Right hindlimb (tissue), 1 donor: ENCODE results near the gene SET.
"Not testable (repeated sequence)": the region's sequence is repeated elsewhere in the genome, so short reads cannot be mapped to it uniquely, and the experiment has no call there.

Source experiments
- DNase-seq: peaks from one replicate; pipeline ENCODE4 v3.0.0-alpha.2; 2018

Gene SET, protein sequence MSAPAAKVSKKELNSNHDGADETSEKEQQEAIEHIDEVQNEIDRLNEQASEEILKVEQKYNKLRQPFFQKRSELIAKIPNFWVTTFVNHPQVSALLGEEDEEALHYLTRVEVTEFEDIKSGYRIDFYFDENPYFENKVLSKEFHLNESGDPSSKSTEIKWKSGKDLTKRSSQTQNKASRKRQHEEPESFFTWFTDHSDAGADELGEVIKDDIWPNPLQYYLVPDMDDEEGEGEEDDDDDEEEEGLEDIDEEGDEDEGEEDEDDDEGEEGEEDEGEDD

DNA sequence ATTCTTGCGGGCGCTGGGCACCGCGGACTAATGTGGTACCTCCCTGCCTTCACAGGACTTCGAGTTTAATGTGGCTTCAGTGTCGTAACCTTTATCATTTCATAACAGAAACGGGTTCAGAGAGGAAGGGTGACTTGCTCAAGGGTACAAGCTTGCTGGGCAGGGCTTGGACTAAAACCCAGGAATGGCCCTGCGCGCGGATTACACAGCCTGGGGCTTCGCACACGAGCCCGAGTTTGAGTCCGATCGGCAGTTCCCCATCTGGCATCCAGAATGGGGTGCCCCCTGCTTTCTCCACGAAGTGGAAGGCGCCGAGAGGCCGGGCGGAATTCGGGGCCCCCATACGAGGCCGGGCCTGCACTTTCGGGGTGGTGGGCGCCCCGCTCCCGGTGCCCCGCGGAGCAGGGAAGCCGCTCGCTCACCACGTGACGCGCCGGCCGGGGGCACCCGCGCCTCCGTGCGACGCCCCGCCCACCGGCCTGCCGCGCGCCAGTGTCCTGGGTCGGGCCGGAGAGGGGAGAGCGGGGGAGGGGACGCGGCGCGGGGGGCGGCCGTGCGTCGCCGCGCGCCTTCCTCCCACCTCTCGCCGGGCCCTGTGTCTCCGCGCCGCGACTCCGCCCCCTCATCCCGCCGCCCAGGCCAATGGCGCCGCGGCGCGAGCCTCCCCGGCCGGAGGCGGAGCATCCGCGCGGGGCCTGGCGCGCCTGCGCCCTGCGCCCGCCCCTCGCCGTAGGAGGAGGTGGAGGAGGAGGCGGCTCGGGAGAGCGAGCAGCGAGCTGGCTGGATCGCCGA lies at the start of gene SET:
Gene SET, plus strand, starts transcription at position 722 of the 792 bp plus-strand sequence. CDS start 361 bp downstream, outside the sequence.
- DNase-seq, result peak; percentile 96

DNA sequence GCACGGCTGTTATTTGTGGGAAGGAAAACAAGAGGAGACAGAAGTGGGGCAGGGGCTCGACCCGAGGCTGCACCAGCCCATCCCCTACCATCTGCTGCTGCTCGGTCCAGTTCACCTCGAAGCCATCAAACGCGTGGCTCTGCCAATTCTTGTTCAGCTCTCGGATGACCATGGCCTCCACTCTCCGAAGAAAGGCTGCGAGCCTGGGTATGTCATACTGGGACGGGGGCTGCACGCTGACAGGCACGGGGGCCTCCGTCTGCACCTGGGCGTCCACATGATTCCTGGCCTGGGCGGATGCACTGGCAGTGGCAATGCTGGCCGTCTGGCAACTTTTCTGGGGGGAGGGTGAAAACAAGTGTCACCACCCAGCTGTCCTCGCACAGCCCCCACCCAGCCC lies 48.4 kb upstream of the SET start:
- DNase-seq, result no peak

- DNase-seq, result no peak
Measured at GRCh38 chr9:128642675-128643245, 46.3 kb upstream of the SET start.

DNA sequence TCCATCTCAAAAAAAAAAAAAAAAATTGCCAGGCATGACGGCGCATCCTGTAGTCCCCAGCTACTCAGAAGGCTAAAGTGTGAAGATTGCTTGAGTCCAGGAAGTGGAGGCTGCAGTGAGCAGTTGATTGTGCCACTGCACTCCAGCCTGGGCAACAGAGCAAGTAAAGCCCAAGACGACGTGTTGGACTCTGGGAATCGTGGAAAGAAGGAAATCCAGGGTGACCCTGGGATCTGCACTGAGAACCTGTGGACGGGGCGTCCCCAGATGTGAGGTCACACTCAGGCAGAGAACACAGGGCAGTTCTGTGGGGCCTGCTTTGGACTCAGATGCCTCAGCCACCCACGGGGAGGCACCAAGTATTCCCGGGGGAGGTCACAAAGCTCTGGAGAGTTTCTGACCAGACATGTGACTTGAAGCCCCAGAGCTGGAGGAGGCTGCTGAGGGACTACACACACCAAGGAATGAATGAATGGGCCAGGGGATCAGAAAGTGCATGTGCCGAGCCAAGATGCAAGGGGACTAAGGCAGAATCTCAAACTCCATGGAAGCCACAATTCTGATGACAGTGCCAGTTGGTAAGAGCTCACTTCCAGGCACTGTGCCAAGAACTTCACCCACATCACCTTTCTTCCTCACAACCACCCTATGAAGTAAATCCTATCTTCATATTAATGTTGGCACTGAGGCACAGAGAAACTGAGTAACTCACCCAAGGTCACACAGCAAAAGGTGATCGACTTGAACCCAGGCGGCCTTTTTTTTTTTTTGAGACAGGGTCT lies 45.3 kb upstream of the SET start:
- no peak for DNase-seq

DNA sequence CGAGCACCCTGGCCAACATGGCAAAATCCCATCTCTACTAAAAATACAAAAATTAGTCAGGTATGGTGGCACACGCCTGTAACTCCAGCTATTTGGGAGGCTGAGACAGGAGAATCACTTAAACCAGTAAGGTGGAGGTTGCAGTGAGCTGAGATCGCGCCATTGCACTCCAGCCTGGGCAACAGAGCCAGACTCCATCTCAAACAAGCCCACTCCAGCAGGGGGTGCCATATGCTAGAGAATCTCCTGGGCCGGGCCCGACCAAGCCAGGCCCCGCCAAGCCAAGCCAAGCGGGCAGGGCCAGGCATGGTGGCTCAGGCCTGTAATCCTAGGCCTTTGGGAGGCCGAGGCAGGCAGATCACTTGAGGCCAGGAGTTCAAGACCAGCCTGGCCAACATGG lies 40.8 kb upstream of the SET start:
- not testable (repeated sequence) for DNase-seq

- no peak for DNase-seq
Measured at GRCh38 chr9:128651798-128652197, 37.2 kb upstream of the SET start.

DNA sequence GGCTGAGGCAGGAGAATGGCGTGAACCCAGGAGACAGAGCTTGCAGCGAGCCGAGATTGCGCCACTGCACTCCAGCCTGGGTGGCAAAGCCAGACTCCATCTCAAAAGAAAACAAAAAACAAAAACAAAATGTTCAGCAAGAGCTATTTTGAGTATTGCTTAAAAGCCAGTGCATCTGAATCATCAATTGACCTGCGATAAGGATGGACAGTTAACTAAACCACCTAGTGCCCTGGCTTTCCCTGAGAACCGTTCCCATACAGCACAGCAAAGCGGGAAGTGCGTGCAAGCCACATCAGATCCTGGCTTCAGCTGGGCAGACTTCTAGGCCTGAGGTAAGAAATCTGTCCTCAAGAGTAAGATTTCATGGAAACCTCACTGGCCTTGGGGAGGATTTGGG lies 35.1 kb upstream of the SET start:
- DNase-seq, result no peak

- no peak for DNase-seq
Measured at GRCh38 chr9:128654481-128654880, 34.5 kb upstream of the SET start.

DNA sequence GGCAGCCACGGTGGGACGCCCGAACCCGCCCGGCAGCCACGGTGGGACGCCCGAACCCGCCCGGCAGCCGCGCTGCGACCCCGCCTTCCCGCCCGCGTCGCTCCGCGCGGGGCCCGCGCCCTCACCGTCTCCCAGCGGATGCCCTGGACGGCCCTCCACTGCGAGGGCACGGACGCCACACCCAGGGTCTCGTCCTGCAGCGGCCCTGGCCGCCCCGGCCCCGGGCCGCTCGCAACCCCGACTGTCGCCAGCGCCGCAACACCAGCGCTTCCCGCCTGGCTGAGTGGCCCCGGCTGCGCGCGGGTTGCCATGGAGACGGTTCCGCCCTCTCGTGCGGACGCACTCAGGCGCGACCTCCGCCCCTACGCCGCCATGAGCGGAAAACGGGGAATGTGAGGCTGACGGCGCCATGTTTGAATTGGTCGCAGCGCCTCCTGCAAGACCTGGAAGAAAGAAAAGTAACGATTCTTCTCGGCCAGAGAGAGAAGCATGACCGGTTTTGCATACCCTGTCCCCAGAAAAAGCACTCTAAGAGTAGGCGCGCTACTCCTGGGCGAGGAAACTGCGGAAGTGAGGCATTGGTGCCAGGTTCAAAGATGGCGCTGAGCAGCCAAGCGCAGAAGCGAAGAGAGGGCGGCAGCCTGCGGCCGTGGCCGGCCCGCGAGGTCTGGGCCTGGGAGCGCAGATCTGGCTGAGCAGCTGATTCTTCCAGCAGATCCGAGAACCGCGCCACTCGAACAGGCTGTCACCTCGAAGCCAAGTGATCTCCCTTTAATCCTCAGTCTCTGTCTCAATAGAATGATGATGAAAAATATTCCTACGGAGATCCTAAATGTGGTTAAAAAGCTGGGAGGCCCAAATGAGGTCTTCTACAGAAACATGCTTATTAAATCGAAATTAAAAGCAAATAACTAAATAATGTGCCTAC lies 32.3 kb upstream of the SET start, which contains the start of gene DYNC2I2:
Gene DYNC2I2, minus strand, starts transcription at position 432 of the 928 bp plus-strand sequence. Its CDS starts 121 bp downstream, at position 311.
- DNase-seq, result peak; percentile 96

DNA sequence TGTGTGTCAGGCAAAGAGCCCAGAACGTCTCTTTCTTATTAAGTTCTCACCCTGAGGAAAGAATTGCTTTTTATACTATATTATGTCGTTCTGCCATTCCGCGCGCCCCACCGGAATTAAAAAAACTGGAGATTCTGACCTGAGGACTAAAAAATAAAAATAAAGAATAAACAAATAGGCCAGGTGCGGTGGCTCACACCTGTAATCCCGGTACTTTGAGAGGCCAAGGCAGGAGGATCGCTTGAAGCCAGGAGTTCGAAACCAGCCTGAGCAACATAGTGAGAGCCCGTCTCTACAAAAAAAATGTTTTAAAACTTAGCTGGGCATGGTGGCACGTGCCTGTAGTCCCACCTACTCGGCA lies 31.7 kb upstream of the SET start:
- no peak for DNase-seq

GRCh38 chr9:128657796-128658195 lies 31.2 kb upstream of the SET start:
- no peak for DNase-seq

- DNase-seq, result not testable (repeated sequence)
Measured at GRCh38 chr9:128666481-128666941, 22.5 kb upstream of the SET start.

DNA sequence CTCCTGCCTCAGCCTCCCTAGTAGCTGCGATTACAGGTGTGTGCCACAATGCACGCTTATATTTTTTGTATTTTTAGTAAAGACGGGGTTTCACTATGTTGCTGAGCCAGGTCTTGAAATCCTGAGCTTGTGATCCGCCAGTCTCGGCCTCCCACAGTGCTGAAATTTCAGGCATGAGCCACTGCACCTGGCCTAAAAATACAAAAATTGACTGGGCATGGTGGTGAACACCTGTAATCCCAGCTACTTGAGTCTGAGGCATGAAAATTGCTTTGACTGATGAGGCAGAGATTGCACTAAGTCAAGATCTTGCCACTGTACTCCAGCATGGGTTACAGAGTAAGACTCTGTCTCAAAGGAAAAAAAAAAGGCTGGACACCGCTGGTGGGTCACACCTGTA lies 19.2 kb upstream of the SET start:
- no peak for DNase-seq

GRCh38 chr9:128675382-128675781 lies 13.6 kb upstream of the SET start:
- no peak for DNase-seq

- no peak for DNase-seq
Measured at GRCh38 chr9:128677794-128678193, 11.2 kb upstream of the SET start.

DNA sequence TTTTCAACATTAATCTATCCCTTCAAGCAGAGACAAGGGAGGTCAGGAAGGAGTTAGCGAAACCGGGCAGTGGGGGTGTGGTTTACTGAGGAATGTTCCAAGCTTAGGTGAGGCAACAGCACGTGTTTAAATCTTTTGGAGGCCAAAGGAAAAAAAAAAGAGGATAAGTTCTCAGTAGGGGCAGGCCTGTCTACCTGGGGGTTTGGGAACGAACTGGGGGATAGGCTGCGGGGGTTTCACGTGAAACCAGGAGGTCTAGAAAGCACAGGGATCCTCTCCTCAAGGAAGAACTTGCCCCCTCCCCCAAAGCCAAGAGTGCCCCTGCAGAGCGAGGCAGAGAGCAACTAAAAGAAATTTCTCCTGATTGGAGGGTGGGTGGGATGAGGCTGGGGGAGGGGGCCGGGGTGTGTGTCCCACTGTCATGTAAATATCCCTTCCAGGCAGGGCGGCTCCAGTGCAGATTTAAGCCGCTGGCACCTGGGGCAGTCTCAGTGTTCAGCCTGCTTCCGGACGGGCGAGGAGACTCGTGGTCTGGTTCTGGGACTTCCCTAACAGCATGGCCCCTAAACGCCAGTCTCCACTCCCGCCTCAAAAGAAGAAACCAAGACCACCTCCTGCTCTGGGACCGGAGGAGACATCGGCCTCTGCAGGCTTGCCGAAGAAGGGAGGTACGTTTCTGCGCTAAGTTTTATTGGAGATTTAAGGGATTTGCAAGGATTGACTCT lies 5.5 kb upstream of the SET start:
- DNase-seq, result peak; percentile 54

DNA sequence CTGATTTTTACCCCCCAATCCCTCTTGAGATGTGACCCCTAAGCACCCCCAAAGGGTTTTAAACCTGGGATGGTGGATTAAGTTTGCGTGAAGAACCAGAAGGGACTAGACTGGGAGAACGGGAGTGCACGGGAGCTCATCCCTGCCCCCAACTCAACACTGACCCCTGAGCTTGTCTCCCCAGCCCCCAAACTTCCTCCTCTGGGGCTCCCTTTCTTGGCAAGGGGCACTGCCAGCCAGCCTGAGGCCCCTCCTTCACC lies 5.0 kb upstream of the SET start:
- DNase-seq, result no peak

DNA sequence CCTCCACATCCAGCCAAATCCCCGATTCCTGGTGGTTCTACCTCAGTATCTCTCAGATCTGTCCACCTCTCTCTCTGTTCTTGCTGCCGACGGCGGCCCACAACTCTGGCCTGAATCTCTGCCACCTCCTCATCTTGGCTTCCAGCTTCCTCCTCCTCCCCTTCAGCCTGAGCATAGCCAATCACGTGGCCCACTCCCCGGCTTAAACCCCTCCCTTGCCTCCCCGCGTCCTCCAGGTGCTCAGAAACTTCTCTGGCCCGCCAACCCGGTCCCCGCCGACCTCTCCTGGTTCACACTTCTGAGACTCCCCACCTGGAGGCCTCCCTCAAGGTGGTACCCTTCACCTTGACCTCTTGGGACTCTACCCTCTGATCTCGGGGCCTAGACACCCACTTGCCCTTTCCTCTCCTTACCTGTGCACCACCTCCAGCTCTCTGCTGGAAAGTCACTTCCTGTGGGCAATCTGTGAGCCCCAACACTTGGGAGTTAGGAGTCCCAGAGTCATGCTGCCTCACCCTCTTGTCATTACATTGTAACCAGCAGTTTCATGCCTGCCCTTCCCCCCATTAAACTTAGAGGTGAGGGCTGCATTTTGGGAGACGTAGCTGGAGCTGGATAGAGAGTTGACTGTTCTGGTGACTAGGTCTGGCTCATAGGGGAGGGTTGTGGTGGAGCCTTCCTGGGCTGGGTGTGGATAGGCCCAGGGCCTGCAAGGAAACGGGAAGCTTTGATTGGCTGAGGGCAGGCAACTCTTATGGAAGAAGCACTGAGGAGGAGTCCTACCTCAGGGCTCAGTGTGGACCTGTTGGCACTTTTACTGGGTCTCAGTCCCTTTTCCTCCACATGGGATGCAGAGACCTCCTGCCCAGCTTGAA lies 4.5 kb upstream of the SET start:
- DNase-seq, result peak; percentile 83

DNA sequence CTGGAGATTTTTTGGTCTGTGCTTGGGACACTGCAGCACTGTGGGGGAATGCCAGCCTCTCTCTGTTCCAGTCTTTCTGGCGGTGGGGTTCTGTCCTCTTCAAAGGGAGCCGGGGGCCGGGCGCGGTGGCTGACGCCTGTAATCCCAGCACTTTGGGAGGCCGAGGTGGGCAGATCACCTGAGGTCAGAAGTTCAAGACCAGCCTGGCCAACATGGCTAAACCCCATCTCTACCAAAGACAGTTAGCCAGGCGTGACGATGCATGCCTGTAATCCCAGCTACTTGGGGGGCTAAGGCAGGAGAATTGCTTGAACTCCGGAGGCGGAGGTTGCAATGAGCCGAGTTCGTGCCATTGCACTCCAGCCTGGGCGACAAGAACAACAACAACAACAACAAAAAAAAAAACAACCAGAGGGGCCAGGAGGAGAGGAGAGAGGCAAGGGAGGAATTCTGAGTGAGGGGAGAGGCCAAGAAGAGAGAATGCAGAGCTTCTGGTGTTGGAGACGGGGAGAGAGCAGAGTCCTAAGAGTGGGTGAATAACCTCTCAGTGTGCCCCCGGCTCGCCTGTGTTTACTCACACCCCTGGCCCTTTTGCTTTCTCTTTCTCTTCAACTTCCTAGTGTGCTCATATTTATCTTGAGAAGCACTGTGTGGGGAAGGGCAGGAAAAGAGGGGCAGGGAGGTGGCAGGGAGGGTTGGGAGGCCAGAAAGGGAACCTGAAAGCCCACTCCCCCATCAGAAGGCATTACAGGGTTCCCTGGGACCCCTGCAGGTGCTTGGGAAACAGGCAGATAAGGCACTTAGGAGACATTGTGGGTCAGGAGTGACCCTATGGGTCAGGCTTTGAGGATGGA lies 3.2 kb upstream of the SET start:
- no peak for DNase-seq
